CD14-positive monocyte (primary cell): ENCODE results near the gene SMAD6. TPM values are rescaled to one million over a fixed set of nuclear protein-coding genes. Genes with fewer than 3 reads are reported as not detected.

Source experiments
- DNase-seq, 3 donors: peaks; one replicate each; pipeline ENCODE4 v3.0.0-alpha.2; 2011 to 2022
- H2AFZ ChIP-seq: 2 replicates; pipeline ENCODE4 v1.6.0; 2012; ENCODE audit warnings: mild to moderate bottlenecking, low read depth, low read length, inconsistent platforms; ENCODE audit not compliant: insufficient read depth, poor library complexity, severe bottlenecking
- H3K27ac ChIP-seq, 2 donors: 1 replicate in 1 of 2; 2 replicates in 1 of 2; pipeline ENCODE4 v1.5.1; 2012 to 2013; ENCODE audit warnings: low read length in 2 of 2, control low read depth in 1 of 2, inconsistent platforms in 1 of 2, low read depth in 1 of 2, mild to moderate bottlenecking in 1 of 2
- H3K27me3 ChIP-seq, 2 donors: one replicate each; pipeline versions ENCODE4 v1.6.0 to v1.6.1; 2011 to 2013; ENCODE audit warnings: low read length in 2 of 2; ENCODE audit not compliant: control insufficient read depth in 2 of 2, insufficient read depth in 2 of 2
- H3K36me3 ChIP-seq, 2 donors: replicated peaks in 1 of 2; 1 replicate in 1 of 2; 2 replicates in 1 of 2; pipeline versions ENCODE4 v1.5.1 to v1.6.1; 2012 to 2013; ENCODE audit warnings: low read length in 2 of 2, control low read depth in 1 of 2, inconsistent platforms in 1 of 2, mild to moderate bottlenecking in 1 of 2; ENCODE audit not compliant: insufficient read depth in 2 of 2, control insufficient read depth in 1 of 2
- H3K4me1 ChIP-seq, 2 donors: 1 replicate in 1 of 2; 2 replicates in 1 of 2; pipeline versions ENCODE4 v1.5.1 to v1.6.1; 2012 to 2013; ENCODE audit warnings: low read length in 2 of 2, control low read depth in 1 of 2, inconsistent platforms in 1 of 2, mild to moderate bottlenecking in 1 of 2, moderate library complexity in 1 of 2; ENCODE audit not compliant: insufficient read depth in 2 of 2, control insufficient read depth in 1 of 2
- H3K4me2 ChIP-seq: replicated peaks from 2 replicates; pipeline ENCODE3; 2012; ENCODE audit warnings: low read length, moderate library complexity, mild to moderate bottlenecking; ENCODE audit not compliant: poor library complexity, severe bottlenecking; ENCODE audit errors: extremely low read depth
- H3K4me3 ChIP-seq, 3 experiments: fragments of 200-600 bp in 1 of 3; sonication (generic) in 1 of 3; replicated peaks in 1 of 3; 1 replicate in 2 of 3; 2 replicates in 1 of 3; pipeline ENCODE4 v1.5.1; 2011 to 2013; ENCODE audit warnings: low read length in 3 of 3, mild to moderate bottlenecking in 3 of 3, control low read depth in 2 of 3, low read depth in 2 of 3, inconsistent platforms in 1 of 3, moderate library complexity in 1 of 3
- H3K79me2 ChIP-seq: 2 replicates; pipeline ENCODE4 v1.6.0; 2012; ENCODE audit warnings: mild to moderate bottlenecking, control low read depth, inconsistent platforms, low read length, moderate library complexity; ENCODE audit not compliant: insufficient read depth
- H3K9ac ChIP-seq: 2 replicates; pipeline ENCODE4 v1.6.0; 2017; ENCODE audit warnings: low read length, mild to moderate bottlenecking; ENCODE audit not compliant: insufficient read depth, poor library complexity, severe bottlenecking
- H3K9me3 ChIP-seq, 2 donors: replicated peaks in 1 of 2; 1 replicate in 1 of 2; 2 replicates in 1 of 2; pipeline versions ENCODE4 v1.5.1 to v1.6.1; 2012 to 2013; ENCODE audit warnings: low read length in 2 of 2, control low read depth in 1 of 2; ENCODE audit not compliant: control insufficient read depth in 1 of 2, insufficient read depth in 1 of 2
- H4K20me1 ChIP-seq: 2 replicates; pipeline ENCODE4 v1.6.0; 2012; ENCODE audit warnings: mild to moderate bottlenecking, low read length, control low read depth, moderate library complexity; ENCODE audit not compliant: insufficient read depth
- H3K27ac Mint-ChIP-seq, 7 donors: one replicate each; pipeline ENCODE4 v1.8.0; 2020; ENCODE audit warnings: mild to moderate bottlenecking in 7 of 7, mixed read lengths in 7 of 7, moderate library complexity in 6 of 7, inconsistent platforms in 2 of 7
- H3K27me3 Mint-ChIP-seq, 3 donors: one replicate each; pipeline ENCODE4 v1.8.0; 2021 to 2022; ENCODE audit warnings: low read depth in 3 of 3, mild to moderate bottlenecking in 3 of 3, mixed read lengths in 3 of 3, moderate library complexity in 3 of 3, inconsistent platforms in 1 of 3
- H3K36me3 Mint-ChIP-seq, 2 donors: one replicate each; pipeline ENCODE4 v1.8.0; 2020; ENCODE audit warnings: mixed read lengths in 2 of 2, inconsistent platforms in 1 of 2, mild to moderate bottlenecking in 1 of 2
- H3K4me1 Mint-ChIP-seq: one replicate; pipeline ENCODE4 v1.8.0; 2020; ENCODE audit warnings: mild to moderate bottlenecking, mixed read lengths
- H3K4me3 Mint-ChIP-seq, 2 donors: one replicate each; pipeline ENCODE4 v1.8.0; 2020; ENCODE audit warnings: mild to moderate bottlenecking in 2 of 2, mixed read lengths in 2 of 2, moderate library complexity in 1 of 2
- H3K9me3 Mint-ChIP-seq, 7 donors: one replicate each; pipeline ENCODE4 v1.8.0; 2020 to 2022; ENCODE audit warnings: mixed read lengths in 7 of 7, mild to moderate bottlenecking in 6 of 7, moderate library complexity in 6 of 7, inconsistent platforms in 2 of 7
- WGBS: methylation state at CpG from one replicate; pipeline ENCODE4 v1.1.5; 2013; ENCODE audit warnings: missing lambda C conversion rate; ENCODE audit not compliant: insufficient coverage; 5-methylcytosine and 5-hydroxymethylcytosine counted together
- intact Hi-C, 2 donors: fragments of 100-400 bp; cut with micrococcal nuclease; formaldehyde crosslinking; loops; one replicate each; pipeline versions ENCODE4 v1.15.0 to v1.15.1; 2023
- polyA plus RNA-seq, 3 donors: library from polyadenylated mRNA; depleted of rRNA in 1 of 3; unstranded in 2 of 3; stranded (reverse) in 1 of 3; fragments of 300-500 nt in 2 of 3; fragments of >200 nt in 1 of 3; fragmentation: Illumina TruSeq in 2 of 3; gene quantifications; 1 replicate in 2 of 3; 2 replicates in 1 of 3; pipeline ENCODE4 v1.2.3, GENCODE V29; 2012 to 2021
- TF ChIP-seq, protein P1 (sequence below): fragments of 200-600 bp; IDR thresholded peaks from one replicate; pipeline ENCODE4 v1.8.0; 2022; ENCODE audit warnings: antibody characterized with exemption, mild to moderate bottlenecking

Gene SMAD6
- polyA plus RNA-seq, 3 donors, result 0.31 TPM; not detected in 2

- intact Hi-C loops, result no loop called here
- TF ChIP-seq, protein P1, sequence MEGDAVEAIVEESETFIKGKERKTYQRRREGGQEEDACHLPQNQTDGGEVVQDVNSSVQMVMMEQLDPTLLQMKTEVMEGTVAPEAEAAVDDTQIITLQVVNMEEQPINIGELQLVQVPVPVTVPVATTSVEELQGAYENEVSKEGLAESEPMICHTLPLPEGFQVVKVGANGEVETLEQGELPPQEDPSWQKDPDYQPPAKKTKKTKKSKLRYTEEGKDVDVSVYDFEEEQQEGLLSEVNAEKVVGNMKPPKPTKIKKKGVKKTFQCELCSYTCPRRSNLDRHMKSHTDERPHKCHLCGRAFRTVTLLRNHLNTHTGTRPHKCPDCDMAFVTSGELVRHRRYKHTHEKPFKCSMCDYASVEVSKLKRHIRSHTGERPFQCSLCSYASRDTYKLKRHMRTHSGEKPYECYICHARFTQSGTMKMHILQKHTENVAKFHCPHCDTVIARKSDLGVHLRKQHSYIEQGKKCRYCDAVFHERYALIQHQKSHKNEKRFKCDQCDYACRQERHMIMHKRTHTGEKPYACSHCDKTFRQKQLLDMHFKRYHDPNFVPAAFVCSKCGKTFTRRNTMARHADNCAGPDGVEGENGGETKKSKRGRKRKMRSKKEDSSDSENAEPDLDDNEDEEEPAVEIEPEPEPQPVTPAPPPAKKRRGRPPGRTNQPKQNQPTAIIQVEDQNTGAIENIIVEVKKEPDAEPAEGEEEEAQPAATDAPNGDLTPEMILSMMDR, result no peak
- Mint-ChIP-seq H3K9me3 (peaks cover 0 to 3% (median 0%) of the 10 kb centered on the region in 7 donors), H3K4me3 (no peak overlapping the region), H3K4me1 (peaks cover 10% of the 10 kb centered on the region), H3K27me3 (peaks cover 6 to 25% (median 17%) of the 10 kb centered on the region in 3 donors), H3K36me3 (peaks cover 0 to 1% of the 10 kb centered on the region in 2 donors), H3K27ac (no peak overlapping the region)
- H3K79me2 ChIP-seq, result no peaks in the 10 kb centered on the region
- H3K27me3 ChIP-seq, result peaks cover 0 to 12% of the 10 kb centered on the region in 2 donors
- 93% methylated on average over 2 of the region's 2 CpGs for WGBS
- no peaks in the 10 kb centered on the region for H4K20me1 ChIP-seq
- H3K9me3 ChIP-seq, result no peaks in the 10 kb centered on the region
- H3K27ac ChIP-seq, result no peak overlapping the region
- H2AFZ ChIP-seq, result no peak overlapping the region
- H3K9ac ChIP-seq, result no peak overlapping the region
- no peak overlapping the region for H3K4me2 ChIP-seq
- no peaks in the 10 kb centered on the region for H3K36me3 ChIP-seq
- no peak overlapping the region for H3K4me3 ChIP-seq
- peaks cover 2 to 5% of the 10 kb centered on the region in 2 donors for H3K4me1 ChIP-seq
- no peak for DNase-seq
Observed at GRCh38 chr15:66658855-66659254, 43.2 kb upstream of the SMAD6 start.

DNA sequence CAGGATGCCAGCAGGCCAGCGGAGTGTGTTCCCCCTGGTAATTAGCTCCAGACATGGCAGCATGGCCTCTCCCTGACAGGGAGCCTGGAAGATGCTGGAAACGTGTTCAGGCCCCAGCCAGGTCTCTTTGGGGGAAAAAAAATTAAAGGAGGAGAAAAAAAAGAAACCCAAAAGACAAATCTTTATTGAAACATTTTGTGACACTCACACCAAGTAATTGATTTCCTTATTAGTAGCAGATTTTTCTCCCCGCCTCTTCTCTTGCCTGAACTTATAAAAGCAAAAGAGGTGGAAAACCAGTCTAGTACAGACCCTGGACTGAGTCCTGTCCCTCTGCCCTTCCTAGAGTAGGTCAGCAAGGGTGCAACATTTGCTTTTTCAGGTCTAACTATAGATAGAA lies 42.7 kb upstream of the SMAD6 start:
- intact Hi-C loops, result no loop called here

More for the DNA sequence above, 42.7 kb upstream of the SMAD6 start:
- TF ChIP-seq, protein P1, result no peak
- H4K20me1 ChIP-seq, result no peaks in the 10 kb centered on the region
- H3K36me3 ChIP-seq, result no peaks in the 10 kb centered on the region
- peaks cover 0 to 3% (median 0%) of the 10 kb centered on the region in 7 donors for H3K9me3 Mint-ChIP-seq
- H3K4me3 Mint-ChIP-seq, result no peak overlapping the region
- H3K27ac ChIP-seq, result no peak overlapping the region
- H3K27me3 Mint-ChIP-seq, result peaks cover 6 to 19% (median 12%) of the 10 kb centered on the region in 3 donors
- no peaks in the 10 kb centered on the region for H3K79me2 ChIP-seq
- no peak overlapping the region for H3K4me3 ChIP-seq
- H3K9ac ChIP-seq, result no peak overlapping the region
- H3K9me3 ChIP-seq, result no peaks in the 10 kb centered on the region
- DNase-seq, result no peak
- peaks cover 10% of the 10 kb centered on the region for H3K4me1 Mint-ChIP-seq
- no CpG with 5 or more reads among the region's 3 CpGs for WGBS
- peaks cover 2 to 5% of the 10 kb centered on the region in 2 donors for H3K4me1 ChIP-seq
- H3K36me3 Mint-ChIP-seq, result peaks cover 0 to 1% of the 10 kb centered on the region in 2 donors
- H3K27ac Mint-ChIP-seq, result no peak overlapping the region
- H3K27me3 ChIP-seq, result peaks cover 0 to 11% of the 10 kb centered on the region in 2 donors
- no peak overlapping the region for H2AFZ ChIP-seq
- H3K4me2 ChIP-seq, result no peak overlapping the region
